GM12878 (cell line): ENCODE data around the gene TBC1D10A. TPM values are rescaled to one million over a fixed set of nuclear protein-coding genes. Genes with fewer than 3 reads are reported as not detected.

Experiments used
- ATAC-seq: fragments of 200-7000 bp; cut with Tn5 transposase; 3 replicates; pipeline ENCODE4 v1.9.1; 2020; ENCODE audit warnings: mild to moderate bottlenecking, moderate library complexity
- BruUV-seq: library from RNA; stranded (reverse); fragments of 400-500 nt; replicated peaks from 2 replicates; lab custom pipeline; 2021; lab: Mats Ljungman, UMichigan
- CTCF ChIA-PET: fragments of 300-600 bp; sonication (Branson Sonifier 250); formaldehyde crosslinking; extraction: SDS; loops from one replicate; lab custom pipeline; 2021; ENCODE audit warnings: inconsistent platforms; lab: Yijun Ruan, JAX
- POLR2A ChIA-PET: fragments of 350-600 bp; formaldehyde crosslinking; extraction: SDS; loops from one replicate; lab custom pipeline; 2021; ENCODE audit warnings: inconsistent platforms; lab: Charles Lee
- RAD21 ChIA-PET: fragments of 300-600 bp; sonication (Branson Sonifier 250); formaldehyde crosslinking; loops from one replicate; lab custom pipeline; 2023; ENCODE audit warnings: antibody characterized with exemption; ENCODE audit not compliant: unreplicated experiment; lab: Charles Lee
- SMC1A ChIA-PET: fragments of 300-600 bp; sonication (Branson Sonifier 250); formaldehyde crosslinking; loops from one replicate; lab custom pipeline; 2023; ENCODE audit not compliant: unreplicated experiment, uncharacterized antibody; lab: Charles Lee
- DNase-seq: peaks from one replicate; pipeline ENCODE4 v3.0.0-alpha.2; 2011; ENCODE audit warnings: low read depth, low spot score
- FAIRE-seq: peaks from 3 replicates; lab custom pipeline; 2011; peaks lifted over from hg19 to GRCh38; lab: Jason Lieb, UNC
- H2AFZ ChIP-seq: 2 replicates; pipeline ENCODE4 v1.6.0; 2011; ENCODE audit warnings: low read depth, low read length, control low read depth; ENCODE audit not compliant: control insufficient read depth
- H3K27ac ChIP-seq: 2 replicates; pipeline ENCODE4 v1.5.1; 2011; ENCODE audit warnings: control low read depth; ENCODE audit not compliant: control insufficient read depth, insufficient read depth
- H3K27me3 ChIP-seq, 2 experiments: replicated peaks in 1 of 2; 2 replicates each; pipeline versions ENCODE4 v1.6.0 to v1.6.1; 2011; ENCODE audit warnings: low read length in 1 of 2; ENCODE audit not compliant: control insufficient read depth in 2 of 2, insufficient read depth in 2 of 2
- H3K36me3 ChIP-seq, 2 experiments: 2 replicates each; pipeline ENCODE4 v1.5.1; 2011; ENCODE audit warnings: low read length in 1 of 2; ENCODE audit not compliant: control insufficient read depth in 2 of 2, insufficient read depth in 2 of 2
- H3K4me1 ChIP-seq: 2 replicates; pipeline ENCODE4 v1.6.1; 2011; ENCODE audit warnings: mild to moderate bottlenecking, low read length, moderate library complexity, mixed read lengths; ENCODE audit not compliant: control insufficient read depth, insufficient read depth
- H3K4me2 ChIP-seq: 2 replicates; pipeline ENCODE4 v1.6.0; 2011; ENCODE audit warnings: control low read depth; ENCODE audit not compliant: control insufficient read depth, insufficient read depth
- H3K4me3 ChIP-seq: fragments of 200-600 bp; sonication (generic); 2 replicates; pipeline ENCODE4 v1.5.1; 2016
- H3K79me2 ChIP-seq: 2 replicates; pipeline ENCODE4 v1.6.0; 2011; ENCODE audit warnings: low read length; ENCODE audit not compliant: control insufficient read depth, insufficient read depth
- H3K9ac ChIP-seq: 2 replicates; pipeline ENCODE4 v1.8.0; 2011; ENCODE audit warnings: low read length, control low read depth, mixed read lengths; ENCODE audit not compliant: control insufficient read depth, insufficient read depth
- H3K9me3 ChIP-seq: replicated peaks from 3 replicates; pipeline ENCODE4 v1.5.1; 2011; ENCODE audit warnings: mild to moderate bottlenecking, low read length; ENCODE audit not compliant: control insufficient read depth, insufficient read depth
- H4K20me1 ChIP-seq: 2 replicates; pipeline ENCODE4 v1.6.0; 2011; ENCODE audit not compliant: control insufficient read depth, insufficient read depth
- ATF3 ChIP-seq: IDR thresholded peaks from 2 replicates; pipeline ENCODE4 v1.6.1; 2011; ENCODE audit warnings: low read depth, mild to moderate bottlenecking, low read length, moderate library complexity, borderline replicate concordance; ENCODE audit errors: extremely low read depth
- CEBPZ ChIP-seq: fragments of 150-350 bp; IDR thresholded peaks from 2 replicates; pipeline ENCODE4 v1.6.1; 2016; ENCODE audit warnings: low read depth, low read length
- CREB1 ChIP-seq: IDR thresholded peaks from 2 replicates; pipeline ENCODE4 v1.6.1; 2012; ENCODE audit warnings: low read depth, mild to moderate bottlenecking, inconsistent platforms
- E4F1 ChIP-seq: fragments of 450-650 bp; IDR thresholded peaks from 2 replicates; pipeline ENCODE4 v1.6.1; 2018; ENCODE audit warnings: borderline replicate concordance, mild to moderate bottlenecking; ENCODE audit not compliant: partially characterized antibody
- ETV6 ChIP-seq, 2 experiments: fragments of 450-650 bp in 1 of 2; IDR thresholded peaks in 1 of 2; conservative IDR thresholded peaks in 1 of 2; 2 replicates each; pipeline ENCODE4 v1.6.1; 2014; ENCODE audit warnings: antibody characterized with exemption in 1 of 2, borderline replicate concordance in 1 of 2, low read depth in 1 of 2, mild to moderate bottlenecking in 1 of 2, moderate library complexity in 1 of 2
- LARP7 ChIP-seq: fragments of 450-650 bp; IDR thresholded peaks from 2 replicates; pipeline ENCODE4 v1.6.1; 2017; ENCODE audit warnings: mild to moderate bottlenecking
- MTA2 ChIP-seq: fragments of 450-650 bp; IDR thresholded peaks from 2 replicates; pipeline ENCODE4 v1.6.1; 2016; ENCODE audit warnings: low read depth, mild to moderate bottlenecking, moderate library complexity
- NBN ChIP-seq: fragments of 450-650 bp; IDR thresholded peaks from 2 replicates; pipeline ENCODE4 v1.6.1; 2016
- NR2C2 ChIP-seq: IDR thresholded peaks from 2 replicates; pipeline ENCODE4 v1.6.1; 2011; ENCODE audit warnings: borderline replicate concordance, low read depth; ENCODE audit not compliant: control insufficient read depth, insufficient read length
- PAX5 ChIP-seq: IDR thresholded peaks from 2 replicates; pipeline ENCODE4 v1.6.1; 2011; ENCODE audit warnings: low read depth, low read length, borderline replicate concordance
- PRDM15 ChIP-seq: fragments of 450-650 bp; formaldehyde crosslinking; IDR thresholded peaks from 2 replicates; pipeline ENCODE4 v1.4.0; 2020; ENCODE audit warnings: mild to moderate bottlenecking, moderate library complexity
- RAD51 ChIP-seq: fragments of 450-650 bp; IDR thresholded peaks from 2 replicates; pipeline ENCODE4 v1.6.1; 2016; ENCODE audit warnings: moderate library complexity, mild to moderate bottlenecking, inconsistent platforms
- SMARCA5 ChIP-seq: fragments of 450-650 bp; IDR thresholded peaks from 2 replicates; pipeline ENCODE4 v1.6.1; 2017; ENCODE audit warnings: mild to moderate bottlenecking
- WGBS: methylation state at CpG from one replicate; pipeline ENCODE4 v1.1.6; 2016; ENCODE audit warnings: low lambda C conversion rate; ENCODE audit not compliant: insufficient replicate concordance, insufficient coverage; ENCODE audit errors: missing lambda C conversion rate; 5-methylcytosine and 5-hydroxymethylcytosine counted together
- in situ Hi-C: fragments of 300-500 bp; cut with MboI; formaldehyde crosslinking; loops from 9 replicates; pipeline ENCODE4 v1.14.3; 2018; ENCODE audit warnings: mixed read lengths
- intact Hi-C: fragments of 100-400 bp; cut with micrococcal nuclease; formaldehyde crosslinking; loops from one replicate; pipeline ENCODE4 v1.14.2; 2022; ENCODE audit not compliant: unreplicated experiment
- polyA plus RNA-seq, 11 experiments: library from polyadenylated mRNA; depleted of rRNA in 4 of 11; unstranded in 6 of 11; stranded (reverse) in 5 of 11; fragments of >200 nt; fragmentation: Nextera tagmentation in 4 of 11; fragmentation: Illumina TruSeq in 1 of 11; extraction: Ambion mirVana in 4 of 11; extraction: Trizol in 1 of 11; gene quantifications; 1 replicate in 1 of 11; 2 replicates in 10 of 11; pipeline versions ENCODE4 v1.2.1 to v1.2.3, GENCODE V29; 2011 to 2016; ENCODE audit warnings: inconsistent platforms in 2 of 11, missing spikeins in 2 of 11, low read depth in 1 of 11
- total RNA-seq, 4 experiments: library from RNA; depleted of rRNA in 3 of 4; stranded (reverse); fragments of >200 nt in 3 of 4; fragmentation: Illumina TruSeq in 1 of 4; extraction: Trizol in 1 of 4; gene quantifications; 2 replicates each; pipeline versions ENCODE4 v1.2.1 to v1.2.3, GENCODE V29; 2013 to 2021

TBC1D10A gene
- total and polyA plus RNA-seq, 10 of the 15 experiments (the other 5 are each of a cell fraction or from before 2014, with no cell fraction given), result 0.27 to 25.7 (median 15.3) TPM

- Histone ChIP-seq H3K4me2 (no peak overlapping the region), H3K79me2 (no peaks in the 10 kb centered on the region), H3K27me3 (no peaks in the 10 kb centered on the region), H4K20me1 (no peaks in the 10 kb centered on the region), H3K9ac (no peak overlapping the region), H3K36me3 (no peaks in the 10 kb centered on the region), H2AFZ (no peak overlapping the region), H3K4me3 (no peak overlapping the region), H3K9me3 (no peaks in the 10 kb centered on the region), H3K4me1 (0 out of 2 replicates have a peak, but pooled peaks cover under 1% of the 10 kb centered on the region), H3K27ac (no peak overlapping the region)
- WGBS, result 56% methylated on average over 11 of the region's 11 CpGs
- ChIA-PET POLR2A (no interaction called here), CTCF (interaction anchor here (1.6 to 3.1 kb wide), 3 partner anchors 24 to 148 kb away, joined by 4 to 21 read pairs (median 19); no protein-coding TSS in a partner anchor), RAD21 (interaction anchor here (1.6 kb wide), 1 partner anchor 28 kb away, joined by 5 read pairs; no protein-coding TSS in a partner anchor), SMC1A (interaction anchor here (1.3 kb wide), 1 partner anchor 141 kb away, joined by 4 read pairs; no protein-coding TSS in a partner anchor)
- BruUV-seq, result no TSS peak
- FAIRE-seq, result no peak
- no peak for DNase-seq
- in situ Hi-C loops, result loop anchor here (5.0 kb wide), 1 partner anchor 153 kb away; no protein-coding TSS in a partner anchor
- intact Hi-C loops, result no loop called here
- ATAC-seq, result no peak
- TF ChIP-seq CEBPZ, result no peak
- TF ChIP-seq SMARCA5, result no peak
- TF ChIP-seq E4F1, result no peak
- no peak for TF ChIP-seq PRDM15 (CRISPR knock-in tag)
- TF ChIP-seq LARP7, result no peak
- no peak for TF ChIP-seq RAD51
- TF ChIP-seq PAX5, result no peak
- TF ChIP-seq MTA2, result no peak
- TF ChIP-seq ETV6 (conservative IDR thresholded peaks at IDR 0.05 in 1 of 2, IDR thresholded peaks at IDR 0.05 in 1 of 2; ENCODE audit: borderline replicate concordance in 1 of 2, low read depth in 1 of 2), result no peak
- TF ChIP-seq NBN, result no peak
- no peak for TF ChIP-seq NR2C2
- TF ChIP-seq ATF3, result no peak
- no peak for TF ChIP-seq CREB1
These were observed 66.5 kb downstream of the TBC1D10A start for GRCh38 chr22:30260276-30260675.
